OCI-M1 (cell line): ENCODE results near the gene DDX4.
A peak's percentile ranks its signal among the peaks of the same experiment; 100 is the strongest.
"Not testable (repeated sequence)": the region's sequence is repeated elsewhere in the genome, so short reads cannot be mapped to it uniquely, and the experiment has no call there.

Source experiments
- DNase-seq: peaks from one replicate; lab custom pipeline; 2025; lab: John Stamatoyannopoulos, UW

The DDX4 gene

GRCh38 chr5:55737793-55738192 lies at the start of gene DDX4:
TSS of gene DDX4 (plus strand) at chr5:55738061. CDS start at chr5:55738964, 903 bp downstream.
- no peak for DNase-seq

GRCh38 chr5:55691265-55692105 lies 46.4 kb upstream of the DDX4 start:
- peak; percentile 79 for DNase-seq

GRCh38 chr5:55692106-55692417 lies 45.8 kb upstream of the DDX4 start:
- DNase-seq: no peak

- no peak for DNase-seq
Observed at GRCh38 chr5:55692509-55692908, 45.4 kb upstream of the DDX4 start.

GRCh38 chr5:55694152-55694830 lies 43.6 kb upstream of the DDX4 start:
- DNase-seq: peak; percentile 67

GRCh38 chr5:55696704-55697103 lies 41.2 kb upstream of the DDX4 start:
- DNase-seq: not testable (repeated sequence)

- DNase-seq: no peak
Observed at GRCh38 chr5:55699041-55699688, 38.7 kb upstream of the DDX4 start.

GRCh38 chr5:55700745-55701144 lies 37.1 kb upstream of the DDX4 start:
- DNase-seq: no peak

GRCh38 chr5:55701462-55702103 lies 36.3 kb upstream of the DDX4 start:
- peak; percentile 65 for DNase-seq

- DNase-seq: peak; percentile 8
Observed at GRCh38 chr5:55702598-55703345, 35.1 kb upstream of the DDX4 start.

- DNase-seq: no peak
Observed at GRCh38 chr5:55706230-55706629, 31.6 kb upstream of the DDX4 start.

GRCh38 chr5:55708732-55709131 lies 29.1 kb upstream of the DDX4 start:
- DNase-seq: no peak

GRCh38 chr5:55711507-55712022 lies 26.3 kb upstream of the DDX4 start:
- no peak for DNase-seq

GRCh38 chr5:55712023-55712859 lies 25.6 kb upstream of the DDX4 start, which contains the start of gene SLC38A9:
TSS of gene SLC38A9 (minus strand) at chr5:55712324. CDS start at chr5:55697958, 14,366 bp downstream.
- DNase-seq: peak; percentile 96

GRCh38 chr5:55713871-55714270 lies 24.0 kb upstream of the DDX4 start:
- no peak for DNase-seq

GRCh38 chr5:55714339-55714738 lies 23.5 kb upstream of the DDX4 start:
- no peak for DNase-seq

- no peak for DNase-seq
Observed at GRCh38 chr5:55714749-55715148, 23.1 kb upstream of the DDX4 start.

- DNase-seq: no peak
Observed at GRCh38 chr5:55715519-55716078, 22.3 kb upstream of the DDX4 start.

- DNase-seq: not testable (repeated sequence)
Observed at GRCh38 chr5:55719026-55719425, 18.8 kb upstream of the DDX4 start.

GRCh38 chr5:55720188-55720703 lies 17.6 kb upstream of the DDX4 start:
- no peak for DNase-seq
